Left colon (tissue), 2 donors: ENCODE data around the gene ALDOB. TPM values are rescaled to one million over a fixed set of nuclear protein-coding genes. Genes with fewer than 3 reads are reported as not detected.
"Not testable (repeated sequence)": the region's sequence is repeated elsewhere in the genome, so short reads cannot be mapped to it uniquely, and the experiment has no call there.

Source experiments
- ATAC-seq: fragments of 200-7000 bp; cut with Tn5 transposase; one replicate; pipeline ENCODE4 v1.9.1; 2020; ENCODE audit warnings: mild to moderate bottlenecking, moderate library complexity
- DNase-seq, 2 donors: peaks; one replicate each; pipeline ENCODE4 v3.0.0-alpha.2; 2020
- intact Hi-C, 2 donors: fragments of 100-400 bp; cut with DNase I in 1 of 2; cut with micrococcal nuclease in 1 of 2; formaldehyde crosslinking; loops; one replicate each; pipeline versions ENCODE4 v1.11.2 to v1.14.0; 2022; cut with DNase I, micrococcal nuclease
- total RNA-seq, 2 donors: library from RNA; stranded (reverse); fragmentation: NEBNext Ultra II Directional; extraction: Animal tissue kit (Norgen Biotek cat#: 25700); gene quantifications; one replicate each; pipeline ENCODE4 v1.2.1, GENCODE V29; 2021
- donor health status: DM: no; HTN: no; CAD: no.
- donor health status: DM: yes; HTN: yes; CAD: no.

Gene ALDOB
- total RNA-seq, 2 donors from 2014 or later, result 2.7 to 39.3 TPM

DNA sequence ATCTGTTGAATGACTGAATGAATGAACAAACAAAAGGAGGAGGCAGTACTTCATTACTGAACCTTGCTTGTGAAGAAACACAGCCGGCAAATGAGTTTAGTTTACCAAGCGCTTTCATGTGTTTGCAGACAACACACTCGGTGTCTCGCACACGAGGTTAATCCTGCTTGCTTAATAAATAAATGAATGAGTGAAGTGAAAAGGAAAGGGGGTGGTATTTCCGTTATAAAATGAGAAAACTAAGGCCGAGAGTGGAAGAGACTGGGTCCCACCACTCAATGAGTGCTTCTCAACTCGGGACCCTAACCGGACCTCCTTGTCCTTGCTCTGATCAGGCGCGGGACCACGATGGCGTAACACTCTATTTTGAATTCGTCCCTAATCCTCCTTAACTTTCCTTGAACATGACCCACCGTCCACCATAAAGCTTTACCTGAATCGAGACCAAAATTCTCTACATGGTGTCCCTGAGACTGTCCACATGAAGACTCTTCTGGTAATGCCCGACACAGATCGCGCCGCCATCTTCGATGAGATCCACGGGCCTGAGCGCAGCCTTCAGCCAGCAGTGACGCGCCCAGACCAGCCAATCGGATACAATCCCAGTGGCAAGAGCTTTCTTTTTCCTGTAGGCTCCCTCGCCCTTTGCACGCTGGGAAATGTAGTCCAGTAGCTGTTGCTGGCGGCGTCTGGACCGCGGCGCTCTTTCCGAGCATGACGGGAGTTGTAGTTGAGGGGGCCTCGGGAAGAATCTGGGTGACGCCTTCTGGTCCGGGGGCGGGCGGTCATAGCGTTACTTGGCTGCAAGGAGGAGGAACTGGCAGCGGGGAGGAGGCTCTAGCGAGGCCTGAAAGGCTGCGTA, 37.3 kb downstream of the ALDOB start, which contains the start of the genes MRPL50 and ZNF189:
TSS of gene MRPL50 (minus strand) at position 551 of the 862 bp plus-strand sequence. CDS start at position 525, 26 bp downstream.
TSS of gene ZNF189 (plus strand) at position 784 of the 862 bp plus-strand sequence. CDS start 306 bp downstream, outside the sequence.
- ATAC-seq (peak; percentile 96), DNase-seq (peak; percentile 97 to 99)
- intact Hi-C loops, result loop anchor here in 1 of 2 donors (10.0 kb wide), 1 partner anchor 137 kb away; the partner anchor contains the start of gene RNF20

GRCh38 chr9:101397746-101398067, 37.9 kb downstream of the ALDOB start:
- no peak for DNase-seq

GRCh38 chr9:101394687-101395086, 40.9 kb downstream of the ALDOB start:
- intact Hi-C loops, result loop anchor here in 1 of 2 donors (10.0 kb wide), 1 partner anchor 140 kb away; the partner anchor contains the start of gene RNF20
- no peak for ATAC-seq
- DNase-seq, result no peak

More at GRCh38 chr9:101397746-101398067, 37.9 kb downstream of the ALDOB start:
- intact Hi-C loops, result loop anchor here in 1 of 2 donors (10.0 kb wide), 1 partner anchor 137 kb away; the partner anchor contains the start of gene RNF20
- no peak for ATAC-seq

DNA sequence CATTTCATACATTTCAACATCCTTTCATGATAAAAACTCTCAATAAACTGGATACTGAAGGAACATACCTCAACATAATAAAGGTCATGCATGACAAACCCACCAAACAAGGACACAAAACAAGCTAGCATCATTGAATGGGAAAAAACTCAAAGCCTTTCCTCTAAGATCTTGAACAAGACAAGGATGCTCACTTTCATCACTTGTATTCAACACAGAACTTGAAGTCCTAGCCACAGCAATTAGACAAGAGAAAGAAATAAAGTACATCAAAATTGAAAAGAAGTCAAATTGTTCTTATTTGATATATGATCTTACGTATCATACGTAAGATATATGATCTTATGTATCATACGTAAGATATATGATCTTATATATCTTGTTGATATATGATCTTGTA, 42.4 kb downstream of the ALDOB start:
- intact Hi-C loops, result loop anchor here in 1 of 2 donors (10.0 kb wide), 1 partner anchor 142 kb away; the partner anchor contains the start of gene RNF20
- no peak for ATAC-seq
- no peak for DNase-seq

GRCh38 chr9:101388507-101388993, 47.0 kb downstream of the ALDOB start:
- peak; percentile 83 for ATAC-seq
- no peak for DNase-seq
- intact Hi-C loops, result no loop called here

- ATAC-seq (peak; percentile 91), DNase-seq (no peak)
- intact Hi-C loops, result no loop called here
These were observed 47.6 kb downstream of the ALDOB start for GRCh38 chr9:101387871-101388506.

- DNase-seq, intact Hi-C loops, ATAC-seq: not testable (repeated sequence)
These were observed 50.6 kb downstream of the ALDOB start, which contains the start of gene BAAT for GRCh38 chr9:101384873-101385536. Gene BAAT, minus strand, starts transcription at chr9:101385006. Its CDS starts 13,602 bp downstream, at chr9:101371404.

GRCh38 chr9:101383361-101383760, 52.2 kb downstream of the ALDOB start:
- intact Hi-C loops, result no loop called here
- DNase-seq (no peak), ATAC-seq (no peak)

- intact Hi-C loops, result no loop called here
- ATAC-seq (no peak), DNase-seq (no peak)
These were observed 53.7 kb downstream of the ALDOB start for GRCh38 chr9:101381833-101382342.

GRCh38 chr9:101381118-101381517, 54.5 kb downstream of the ALDOB start:
- intact Hi-C loops, result no loop called here
- no peak for DNase-seq
- no peak for ATAC-seq

DNA sequence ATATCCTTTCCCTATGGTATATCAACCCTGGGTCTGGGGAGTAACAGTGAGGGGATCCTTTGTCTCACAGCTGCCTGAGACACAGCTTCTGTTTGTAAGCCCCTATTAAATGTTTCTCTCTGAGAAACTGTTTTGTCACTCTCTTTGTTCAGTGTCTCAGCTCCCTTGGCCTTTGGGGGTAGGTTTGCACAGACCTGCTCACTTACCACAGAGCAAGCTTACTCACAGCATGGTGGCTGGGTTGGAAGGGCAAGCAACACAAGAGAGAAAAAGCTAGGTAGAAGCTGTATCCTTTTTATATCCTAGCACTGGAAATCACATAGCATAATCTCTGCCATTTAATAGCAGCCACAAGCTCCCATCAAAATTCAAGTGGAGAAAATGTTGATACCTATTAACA, 55.3 kb downstream of the ALDOB start:
- DNase-seq (no peak), ATAC-seq (no peak)
- intact Hi-C loops, result no loop called here

GRCh38 chr9:101376111-101376848, 59.3 kb downstream of the ALDOB start:
- ATAC-seq (no peak), DNase-seq (no peak)
- intact Hi-C loops, result no loop called here

DNA sequence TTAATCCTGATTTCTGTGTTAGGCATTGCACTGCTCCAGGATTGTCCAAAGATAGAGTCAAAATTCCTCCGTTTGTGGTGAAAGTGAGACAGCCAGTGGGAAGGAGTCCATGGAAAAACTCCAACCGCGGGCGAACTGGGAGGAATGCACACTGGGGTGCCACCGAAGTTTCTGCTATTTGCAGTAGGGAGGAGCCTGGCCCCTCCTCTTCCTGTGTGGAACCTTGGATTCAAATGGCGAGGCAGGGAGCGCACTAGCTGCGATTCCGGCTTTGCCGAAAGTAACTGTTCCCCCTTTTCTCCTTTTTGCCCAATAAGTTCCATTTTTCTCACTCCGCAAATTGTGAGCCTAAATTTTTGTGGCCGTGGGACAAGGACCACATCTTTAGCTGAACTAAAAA, 60.0 kb downstream of the ALDOB start:
- DNase-seq (no peak), ATAC-seq (no peak)
- intact Hi-C loops, result no loop called here

GRCh38 chr9:101372327-101373118, 63.1 kb downstream of the ALDOB start:
- DNase-seq (no peak), ATAC-seq (no peak)
- intact Hi-C loops, result no loop called here

DNA sequence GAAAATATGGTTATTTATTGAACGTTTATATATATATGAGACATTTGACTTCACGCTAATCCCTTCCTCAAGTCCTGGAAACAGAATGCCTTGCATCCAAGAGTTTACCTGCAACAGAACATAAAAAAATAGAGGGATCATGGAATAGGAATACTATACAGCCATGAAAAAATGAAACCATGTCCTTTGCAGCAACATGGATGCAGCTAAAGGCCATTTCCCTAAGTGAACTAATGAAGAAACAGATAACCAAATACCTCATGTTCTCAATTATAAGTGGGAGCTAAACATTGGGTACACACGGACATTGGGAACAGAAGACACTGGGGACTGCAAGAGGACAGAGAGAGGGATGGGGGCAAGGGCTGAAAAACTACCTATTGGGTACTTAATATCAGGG, 63.8 kb downstream of the ALDOB start:
- no peak for ATAC-seq
- DNase-seq, result no peak

More for the DNA sequence above, 63.8 kb downstream of the ALDOB start:
- intact Hi-C loops, result no loop called here
